CD4-positive, alpha-beta T cell (primary cell): ENCODE measurements around the gene CD55. TPM values are rescaled to one million over a fixed set of nuclear protein-coding genes. Genes with fewer than 3 reads are reported as not detected.
"Not testable (repeated sequence)": the region's sequence is repeated elsewhere in the genome, so short reads cannot be mapped to it uniquely, and the experiment has no call there.

Source experiments
- ATAC-seq: fragments of 200-7000 bp; cut with Tn5 transposase; one replicate; pipeline ENCODE4 v1.10.0; 2022; ENCODE audit warnings: mild to moderate bottlenecking; ENCODE audit not compliant: poor library complexity
- CTCF ChIA-PET: fragments of 350-600 bp; sonication (Branson Sonifier 250); formaldehyde crosslinking; loops from one replicate; lab custom pipeline; 2021; ENCODE audit warnings: antibody characterized with exemption, inconsistent platforms; lab: Charles Lee
- POLR2A ChIA-PET: fragments of 350-600 bp; sonication (Branson Sonifier 250); formaldehyde crosslinking; loops from one replicate; lab custom pipeline; 2021; ENCODE audit warnings: antibody characterized with exemption, inconsistent platforms; lab: Charles Lee
- DNase-seq, 14 experiments: peaks; one replicate each; pipeline ENCODE4 v3.0.0-alpha.2; 2013 to 2020; ENCODE audit warnings: mixed read lengths in 2 of 14
- H3K27ac ChIP-seq, 2 donors: one replicate each; pipeline versions ENCODE4 v1.5.1 to v1.7.0; 2013; ENCODE audit warnings: low read length in 2 of 2, low read depth in 1 of 2, mild to moderate bottlenecking in 1 of 2
- H3K27me3 ChIP-seq, 2 experiments: 1 replicate in 1 of 2; 2 replicates in 1 of 2; pipeline versions ENCODE4 v1.6.1 to v1.7.0; 2013; ENCODE audit warnings: low read length in 2 of 2, control low read depth in 1 of 2, mild to moderate bottlenecking in 1 of 2, moderate library complexity in 1 of 2; ENCODE audit not compliant: insufficient read depth in 2 of 2, control insufficient read depth in 1 of 2
- H3K36me3 ChIP-seq: one replicate; pipeline ENCODE4 v1.6.1; 2013; ENCODE audit warnings: low read length, control low read depth; ENCODE audit not compliant: insufficient read depth
- H3K4me1 ChIP-seq: one replicate; pipeline ENCODE4 v1.6.1; 2013; ENCODE audit warnings: low read length, control low read depth; ENCODE audit not compliant: insufficient read depth
- H3K4me3 ChIP-seq: one replicate; pipeline ENCODE4 v1.5.1; 2013; ENCODE audit warnings: mild to moderate bottlenecking, low read length, moderate library complexity
- H3K9me3 ChIP-seq, 2 experiments: 1 replicate in 1 of 2; 2 replicates in 1 of 2; pipeline versions ENCODE4 v1.6.1 to v1.7.0; 2013; ENCODE audit warnings: low read length in 2 of 2, mild to moderate bottlenecking in 2 of 2, control low read depth in 1 of 2, moderate library complexity in 1 of 2; ENCODE audit not compliant: control insufficient read depth in 1 of 2, insufficient read depth in 1 of 2
- H3K27ac Mint-ChIP-seq: one replicate; pipeline ENCODE4 v1.8.0; 2020; ENCODE audit warnings: mixed read lengths
- H3K27me3 Mint-ChIP-seq: one replicate; pipeline ENCODE4 v1.8.0; 2021; ENCODE audit warnings: mixed read lengths
- H3K36me3 Mint-ChIP-seq: one replicate; pipeline ENCODE4 v1.8.0; 2021; ENCODE audit warnings: low read depth, mixed read lengths
- H3K4me1 Mint-ChIP-seq: one replicate; pipeline ENCODE4 v1.8.0; 2021; ENCODE audit warnings: low read depth, mixed read lengths
- H3K4me3 Mint-ChIP-seq: one replicate; pipeline ENCODE4 v1.8.0; 2020; ENCODE audit warnings: mild to moderate bottlenecking, mixed read lengths
- H3K9me3 Mint-ChIP-seq: one replicate; pipeline ENCODE4 v1.8.0; 2020; ENCODE audit warnings: mixed read lengths
- intact Hi-C, 2 experiments: fragments of 100-400 bp; cut with DNase I in 1 of 2; cut with micrococcal nuclease in 1 of 2; formaldehyde crosslinking; loops; one replicate each; pipeline versions ENCODE4 v1.15.1 to v1.9.0; 2023 to 2025; cut with DNase I, micrococcal nuclease
- total RNA-seq, 174 experiments: library from RNA in 2 of 174; stranded (reverse) in 2 of 174; gene quantifications; one replicate each; pipeline ENCODE4 v1.2.3 and lab custom pipeline; 2021 to 2026
- TF ChIP-seq, protein P1 (sequence below): fragments of 200-600 bp; IDR thresholded peaks from one replicate; pipeline ENCODE4 v1.8.0; 2022; ENCODE audit warnings: antibody characterized with exemption, mild to moderate bottlenecking

The CD55 gene
- total RNA-seq, 2 experiments from 2014 or later, result 218 to 229 TPM

DNA sequence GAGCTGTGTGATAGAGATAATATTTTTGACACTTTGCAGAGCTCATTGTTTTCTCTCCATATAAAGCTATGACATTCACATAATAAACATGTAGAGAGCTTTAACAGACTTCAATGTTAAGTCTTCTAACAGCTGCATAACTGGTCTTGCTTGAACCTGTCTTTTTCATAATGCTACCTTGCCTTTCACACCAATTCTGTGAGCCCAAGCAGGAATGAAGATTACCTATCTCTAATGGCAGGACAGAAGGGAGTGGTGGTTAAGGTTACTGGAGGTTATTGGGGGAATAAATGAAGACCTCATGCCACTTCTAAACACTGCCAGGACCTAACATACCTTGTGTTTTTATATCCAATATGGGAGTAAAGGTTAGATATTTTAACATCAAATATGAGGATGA, 2.3 kb upstream of the CD55 start:
- no peaks in the 10 kb centered on the region for H3K9me3 Mint-ChIP-seq
- no peak overlapping the region for H3K4me3 ChIP-seq
- peak overlapping the region; percentile 97 for H3K27ac Mint-ChIP-seq
- H3K9me3 ChIP-seq, result no peaks in the 10 kb centered on the region
- H3K36me3 Mint-ChIP-seq, result peaks cover 31% of the 10 kb centered on the region
- no peak for DNase-seq
- no peak overlapping the region for H3K27ac ChIP-seq
- peak overlapping the region; percentile 36 for H3K4me3 Mint-ChIP-seq
- H3K36me3 ChIP-seq, result peaks cover 14% of the 10 kb centered on the region
- H3K27me3 ChIP-seq, result no peaks in the 10 kb centered on the region
- CTCF ChIA-PET, result interaction anchor here (1.0 kb wide), 1 partner anchor 235 kb away, joined by 3 read pairs; no protein-coding TSS in a partner anchor
- no peaks in the 10 kb centered on the region for H3K27me3 Mint-ChIP-seq
- H3K4me1 Mint-ChIP-seq, result peaks cover 41% of the 10 kb centered on the region
- POLR2A ChIA-PET, result interaction anchor here (1.0 kb wide), 1 partner anchor 18 kb away, joined by 4 read pairs; no protein-coding TSS in a partner anchor
- H3K4me1 ChIP-seq, result peaks cover 19% of the 10 kb centered on the region
- no peak for ATAC-seq
- intact Hi-C loops, result loop anchor here in 1 of 2 experiments (5.0 to 10.0 kb wide), 3 partner anchors 117 to 394 kb away; partner anchors contain the start of gene FCMR
- TF ChIP-seq, protein P1, sequence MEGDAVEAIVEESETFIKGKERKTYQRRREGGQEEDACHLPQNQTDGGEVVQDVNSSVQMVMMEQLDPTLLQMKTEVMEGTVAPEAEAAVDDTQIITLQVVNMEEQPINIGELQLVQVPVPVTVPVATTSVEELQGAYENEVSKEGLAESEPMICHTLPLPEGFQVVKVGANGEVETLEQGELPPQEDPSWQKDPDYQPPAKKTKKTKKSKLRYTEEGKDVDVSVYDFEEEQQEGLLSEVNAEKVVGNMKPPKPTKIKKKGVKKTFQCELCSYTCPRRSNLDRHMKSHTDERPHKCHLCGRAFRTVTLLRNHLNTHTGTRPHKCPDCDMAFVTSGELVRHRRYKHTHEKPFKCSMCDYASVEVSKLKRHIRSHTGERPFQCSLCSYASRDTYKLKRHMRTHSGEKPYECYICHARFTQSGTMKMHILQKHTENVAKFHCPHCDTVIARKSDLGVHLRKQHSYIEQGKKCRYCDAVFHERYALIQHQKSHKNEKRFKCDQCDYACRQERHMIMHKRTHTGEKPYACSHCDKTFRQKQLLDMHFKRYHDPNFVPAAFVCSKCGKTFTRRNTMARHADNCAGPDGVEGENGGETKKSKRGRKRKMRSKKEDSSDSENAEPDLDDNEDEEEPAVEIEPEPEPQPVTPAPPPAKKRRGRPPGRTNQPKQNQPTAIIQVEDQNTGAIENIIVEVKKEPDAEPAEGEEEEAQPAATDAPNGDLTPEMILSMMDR, result no peak

DNA sequence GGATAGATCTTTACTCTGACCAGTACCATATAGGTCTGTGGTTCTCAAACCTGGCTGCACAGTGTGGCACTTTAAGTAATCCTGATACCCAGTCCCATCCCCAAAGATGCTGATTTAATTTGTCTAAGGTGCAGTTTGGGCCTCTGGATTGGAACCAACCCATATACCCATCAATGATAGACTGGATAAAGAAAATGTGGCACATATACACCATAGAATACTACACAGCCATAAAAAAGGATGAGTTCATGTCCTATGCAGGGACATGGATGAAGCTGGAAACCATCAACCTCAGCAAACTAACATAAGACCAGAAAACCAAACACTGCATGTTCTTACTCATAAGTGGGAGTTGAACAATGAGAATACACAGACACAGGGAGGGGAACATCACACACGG, 1.4 kb upstream of the CD55 start:
- not testable (repeated sequence) for H3K27me3 ChIP-seq, H3K9me3 Mint-ChIP-seq, H3K4me3 ChIP-seq, H3K9me3 ChIP-seq, H3K27me3 Mint-ChIP-seq, ATAC-seq, DNase-seq
- Mint-ChIP-seq H3K4me1 (peaks cover 43% of the 10 kb centered on the region), H3K36me3 (peaks cover 40% of the 10 kb centered on the region), H3K4me3 (peak overlapping the region; percentile 81), H3K27ac (peak overlapping the region; percentile 97)
- Histone ChIP-seq H3K4me1 (peaks cover 23% of the 10 kb centered on the region), H3K36me3 (peaks cover 20% of the 10 kb centered on the region), H3K27ac (peak overlapping the region in 1 of 2 donors; percentile 18)
- intact Hi-C loops, result loop anchor here (2.0 to 10.0 kb wide), 6 partner anchors 17 to 435 kb away; partner anchors contain the start of genes PFKFB2 (in 2 of the 2), YOD1 (in 2 of the 2), C4BPB (in 1 of the 2) and CD46 (in 1 of the 2)
- ChIA-PET CTCF (interaction anchor here (3.0 kb wide), 1 partner anchor 16 kb away, joined by 16 read pairs; no protein-coding TSS in a partner anchor), POLR2A (interaction anchor here (0.8 to 3.2 kb wide), 5 partner anchors 9 to 37 kb away, joined by 3 to 65 read pairs (median 5); no protein-coding TSS in a partner anchor)

DNA sequence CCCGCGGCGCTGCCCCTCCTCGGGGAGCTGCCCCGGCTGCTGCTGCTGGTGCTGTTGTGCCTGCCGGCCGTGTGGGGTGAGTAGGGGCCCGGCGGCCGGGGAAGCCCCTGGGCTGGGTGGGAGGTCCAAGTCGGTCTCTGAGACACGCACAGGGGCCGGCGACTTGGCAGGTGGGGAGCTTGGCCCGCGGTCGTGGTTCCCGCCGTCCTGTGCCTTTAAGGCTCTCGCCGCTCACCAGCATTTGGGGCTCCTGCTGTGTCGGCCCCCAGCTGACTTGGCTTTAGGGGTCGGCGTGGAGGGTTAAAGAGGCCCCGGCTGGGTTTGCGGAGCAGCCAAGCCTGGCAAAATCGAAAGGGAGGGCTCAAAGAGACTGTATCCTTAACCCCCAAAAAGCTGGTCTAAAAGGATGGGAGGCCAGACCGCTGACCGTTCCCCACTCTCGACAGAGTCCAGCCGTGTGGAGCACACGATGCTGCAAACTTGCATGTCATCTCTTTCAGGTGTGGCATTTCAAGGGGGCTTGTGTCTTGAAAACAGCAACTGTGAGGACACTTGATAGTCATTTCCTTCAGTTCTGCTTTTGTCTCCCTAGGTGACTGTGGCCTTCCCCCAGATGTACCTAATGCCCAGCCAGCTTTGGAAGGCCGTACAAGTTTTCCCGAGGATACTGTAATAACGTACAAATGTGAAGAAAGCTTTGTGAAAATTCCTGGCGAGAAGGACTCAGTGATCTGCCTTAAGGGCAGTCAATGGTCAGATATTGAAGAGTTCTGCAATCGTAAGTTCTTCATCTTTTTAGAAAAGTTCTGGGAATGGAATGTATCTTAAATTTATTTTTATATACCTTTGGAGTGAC, 540 bp downstream of the CD55 start:
- peak overlapping the region; percentile 92 to 96 for H3K27ac ChIP-seq
- H3K36me3 ChIP-seq, result peaks cover 39% of the 10 kb centered on the region
- H3K4me3 Mint-ChIP-seq, result peak overlapping the region; percentile 94
- H3K4me1 Mint-ChIP-seq, result peaks cover 53% of the 10 kb centered on the region
- H3K9me3 Mint-ChIP-seq, result no peaks in the 10 kb centered on the region
- peak overlapping the region; percentile 97 for H3K27ac Mint-ChIP-seq
- ATAC-seq, result no peak
- DNase-seq, result peak in 4 of 14 experiments; percentile 6 to 43 (median 22)
- H3K27me3 ChIP-seq, result no peaks in the 10 kb centered on the region
- peak overlapping the region; percentile 98 for H3K4me3 ChIP-seq
- POLR2A ChIA-PET, result interaction anchor here (0.6 to 3.2 kb wide), 50 partner anchors 8 to 1691 kb away, joined by 3 to 66 read pairs (median 4); partner anchors contain the start of genes C4BPB, ELK4, FCMR and PFKFB2
- CTCF ChIA-PET, result interaction anchor here (0.5 to 3.0 kb wide), 16 partner anchors 9 to 542 kb away, joined by 3 to 16 read pairs (median 4); partner anchors contain the start of gene PFKFB2
- H3K4me1 ChIP-seq, result peaks cover 24% of the 10 kb centered on the region
- peaks cover 59% of the 10 kb centered on the region for H3K36me3 Mint-ChIP-seq
- no peaks in the 10 kb centered on the region for H3K9me3 ChIP-seq
- no peaks in the 10 kb centered on the region for H3K27me3 Mint-ChIP-seq
- TF ChIP-seq, protein P1, result no peak
- intact Hi-C loops, result loop anchor here (1.0 to 10.0 kb wide), 7 partner anchors 15 to 433 kb away; partner anchors contain the start of genes PFKFB2 (in 2 of the 2), YOD1 (in 2 of the 2), C4BPB (in 1 of the 2) and CD46 (in 1 of the 2)
